Measurements from ENCODE around the gene CAMK2G. TPM values are rescaled to one million over a fixed set of nuclear protein-coding genes. Genes with fewer than 3 reads are reported as not detected.

CAMK2G gene
- total RNA-seq, 1 experiment from 2014 or later: 41.4 TPM

DNA sequence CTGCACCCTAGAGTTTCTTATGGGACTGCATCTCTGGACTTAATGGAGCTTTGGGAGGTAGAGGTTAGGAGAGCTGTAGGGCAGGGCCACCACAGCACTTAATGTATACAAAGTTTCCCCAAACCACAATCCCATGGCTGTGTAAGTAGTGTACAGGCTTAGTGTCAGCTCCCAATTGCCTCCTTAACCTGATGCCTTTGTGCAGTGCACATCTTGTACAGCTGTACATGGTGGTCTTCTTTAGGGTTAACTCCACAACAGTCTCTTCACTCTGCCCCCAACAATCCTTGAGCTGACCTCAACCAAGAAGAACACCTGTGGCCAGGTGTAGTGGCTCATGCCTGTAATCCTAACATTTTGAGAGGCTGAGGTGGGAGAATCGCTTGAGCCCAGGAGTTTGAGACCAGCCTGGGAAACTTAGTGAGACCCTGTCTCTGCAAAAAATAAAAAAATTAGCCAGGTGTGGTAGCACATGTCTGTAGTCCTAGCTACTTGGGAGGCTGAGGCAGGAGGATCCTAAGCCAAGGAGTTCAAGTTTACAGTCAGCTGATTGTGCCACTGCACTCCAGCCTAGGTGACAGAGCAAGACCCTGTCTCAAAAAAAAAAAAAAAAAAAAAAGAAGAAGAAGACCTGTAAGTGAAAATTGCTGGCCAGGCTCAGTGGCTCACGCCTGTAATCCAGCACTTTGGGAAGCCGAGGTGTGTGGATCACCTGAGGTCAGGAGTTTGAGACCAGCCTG is 43.4 kb upstream of the CAMK2G start:
- peak overlapping the region in 1 of 2 experiments; percentile 73; a peak in 2 of 4 replicates for H3K4me3 ChIP-seq (ENCODE audit: low read depth in 2 of 2, low read length in 2 of 2)
- TF ChIP-seq, protein P1, sequence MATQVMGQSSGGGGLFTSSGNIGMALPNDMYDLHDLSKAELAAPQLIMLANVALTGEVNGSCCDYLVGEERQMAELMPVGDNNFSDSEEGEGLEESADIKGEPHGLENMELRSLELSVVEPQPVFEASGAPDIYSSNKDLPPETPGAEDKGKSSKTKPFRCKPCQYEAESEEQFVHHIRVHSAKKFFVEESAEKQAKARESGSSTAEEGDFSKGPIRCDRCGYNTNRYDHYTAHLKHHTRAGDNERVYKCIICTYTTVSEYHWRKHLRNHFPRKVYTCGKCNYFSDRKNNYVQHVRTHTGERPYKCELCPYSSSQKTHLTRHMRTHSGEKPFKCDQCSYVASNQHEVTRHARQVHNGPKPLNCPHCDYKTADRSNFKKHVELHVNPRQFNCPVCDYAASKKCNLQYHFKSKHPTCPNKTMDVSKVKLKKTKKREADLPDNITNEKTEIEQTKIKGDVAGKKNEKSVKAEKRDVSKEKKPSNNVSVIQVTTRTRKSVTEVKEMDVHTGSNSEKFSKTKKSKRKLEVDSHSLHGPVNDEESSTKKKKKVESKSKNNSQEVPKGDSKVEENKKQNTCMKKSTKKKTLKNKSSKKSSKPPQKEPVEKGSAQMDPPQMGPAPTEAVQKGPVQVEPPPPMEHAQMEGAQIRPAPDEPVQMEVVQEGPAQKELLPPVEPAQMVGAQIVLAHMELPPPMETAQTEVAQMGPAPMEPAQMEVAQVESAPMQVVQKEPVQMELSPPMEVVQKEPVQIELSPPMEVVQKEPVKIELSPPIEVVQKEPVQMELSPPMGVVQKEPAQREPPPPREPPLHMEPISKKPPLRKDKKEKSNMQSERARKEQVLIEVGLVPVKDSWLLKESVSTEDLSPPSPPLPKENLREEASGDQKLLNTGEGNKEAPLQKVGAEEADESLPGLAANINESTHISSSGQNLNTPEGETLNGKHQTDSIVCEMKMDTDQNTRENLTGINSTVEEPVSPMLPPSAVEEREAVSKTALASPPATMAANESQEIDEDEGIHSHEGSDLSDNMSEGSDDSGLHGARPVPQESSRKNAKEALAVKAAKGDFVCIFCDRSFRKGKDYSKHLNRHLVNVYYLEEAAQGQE (IDR thresholded peaks at IDR 0.05; ENCODE audit: insufficient read depth in 1 of 2, low read depth in 2 of 2, low read length in 1 of 2): no peak
- TF ChIP-seq POLR2AphosphoS5 (IDR thresholded peaks at IDR 0.05; ENCODE audit: low read depth, low read length) (no peak; the same call in none of the 2 replicates), SIN3A (IDR thresholded peaks at IDR 0.05; ENCODE audit: borderline replicate concordance, insufficient read depth, low read depth, low read length) (no peak), TCF7L2 (IDR thresholded peaks at IDR 0.05; ENCODE audit: low read depth, low read length) (no peak)
- TF ChIP-seq, protein P2, sequence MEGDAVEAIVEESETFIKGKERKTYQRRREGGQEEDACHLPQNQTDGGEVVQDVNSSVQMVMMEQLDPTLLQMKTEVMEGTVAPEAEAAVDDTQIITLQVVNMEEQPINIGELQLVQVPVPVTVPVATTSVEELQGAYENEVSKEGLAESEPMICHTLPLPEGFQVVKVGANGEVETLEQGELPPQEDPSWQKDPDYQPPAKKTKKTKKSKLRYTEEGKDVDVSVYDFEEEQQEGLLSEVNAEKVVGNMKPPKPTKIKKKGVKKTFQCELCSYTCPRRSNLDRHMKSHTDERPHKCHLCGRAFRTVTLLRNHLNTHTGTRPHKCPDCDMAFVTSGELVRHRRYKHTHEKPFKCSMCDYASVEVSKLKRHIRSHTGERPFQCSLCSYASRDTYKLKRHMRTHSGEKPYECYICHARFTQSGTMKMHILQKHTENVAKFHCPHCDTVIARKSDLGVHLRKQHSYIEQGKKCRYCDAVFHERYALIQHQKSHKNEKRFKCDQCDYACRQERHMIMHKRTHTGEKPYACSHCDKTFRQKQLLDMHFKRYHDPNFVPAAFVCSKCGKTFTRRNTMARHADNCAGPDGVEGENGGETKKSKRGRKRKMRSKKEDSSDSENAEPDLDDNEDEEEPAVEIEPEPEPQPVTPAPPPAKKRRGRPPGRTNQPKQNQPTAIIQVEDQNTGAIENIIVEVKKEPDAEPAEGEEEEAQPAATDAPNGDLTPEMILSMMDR (IDR thresholded peaks at IDR 0.05): no peak
- no peaks in the 10 kb centered on the region for H3K27me3 ChIP-seq (ENCODE audit: control insufficient read depth, insufficient read depth, low read length)
- ChIA-PET POLR2A (interaction anchor here (0.6 to 1.3 kb wide), 4 partner anchors 10 to 30 kb away, joined by 3 to 6 read pairs (median 4); no protein-coding TSS in a partner anchor), CTCF (interaction anchor here (0.6 to 1.4 kb wide), 6 partner anchors 23 to 1073 kb away, joined by 3 to 7 read pairs (median 4); no protein-coding TSS in a partner anchor)
- H3K4me1 ChIP-seq (ENCODE audit: control insufficient read depth, insufficient read depth, low read length): peaks cover 57% of the 10 kb centered on the region
- H3K27ac ChIP-seq (ENCODE audit: low read length): peak overlapping the region; percentile 97
- no peaks in the 10 kb centered on the region for H3K9me3 ChIP-seq (ENCODE audit: control insufficient read depth, insufficient read depth, low read depth, low read length)
- H3K36me3 ChIP-seq (ENCODE audit: control insufficient read depth, insufficient read depth, low read length): 0 out of 2 replicates have a peak, but pooled peaks cover 2% of the 10 kb centered on the region
- intact Hi-C loops (cut with micrococcal nuclease; ENCODE audit: unreplicated experiment): no loop called here
- ATAC-seq: peak; percentile 27
- in situ Hi-C loops (cut with HindIII; ENCODE audit: low pct_unique_long_range_greater_than_20kb, low sequenced_read_pairs): no loop called here
- no peak for DNase-seq (ENCODE audit: low read depth, low spot score)
- no TSS peak for BruUV-seq (replicated peaks)

DNA sequence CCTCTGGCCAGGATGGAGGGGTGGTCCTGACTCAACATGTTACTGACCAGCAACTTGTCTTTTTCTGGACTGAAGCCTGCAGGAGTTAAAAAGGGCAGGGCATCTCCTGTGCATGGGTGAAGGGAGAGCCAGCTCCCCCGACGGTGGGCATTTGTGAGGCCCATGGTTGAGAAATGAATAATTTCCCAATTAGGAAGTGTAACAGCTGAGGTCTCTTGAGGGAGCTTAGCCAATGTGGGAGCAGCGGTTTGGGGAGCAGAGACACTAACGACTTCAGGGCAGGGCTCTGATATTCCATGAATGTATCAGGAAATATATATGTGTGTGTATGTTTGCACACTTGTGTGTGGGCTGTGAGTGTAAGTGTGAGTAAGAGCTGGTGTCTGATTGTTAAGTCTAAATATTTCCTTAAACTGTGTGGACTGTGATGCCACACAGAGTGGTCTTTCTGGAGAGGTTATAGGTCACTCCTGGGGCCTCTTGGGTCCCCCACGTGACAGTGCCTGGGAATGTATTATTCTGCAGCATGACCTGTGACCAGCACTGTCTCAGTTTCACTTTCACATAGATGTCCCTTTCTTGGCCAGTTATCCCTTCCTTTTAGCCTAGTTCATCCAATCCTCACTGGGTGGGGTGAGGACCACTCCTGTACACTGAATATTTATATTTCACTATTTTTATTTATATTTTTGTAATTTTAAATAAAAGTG is 42.6 kb upstream of the CAMK2G start:
- CTCF ChIA-PET: interaction anchor here (0.7 kb wide), 1 partner anchor 31 kb away, joined by 3 read pairs; no protein-coding TSS in a partner anchor
- POLR2A ChIA-PET: interaction anchor here (0.6 to 0.7 kb wide), 4 partner anchors 9 to 79 kb away, joined by 3 to 5 read pairs (median 4); no protein-coding TSS in a partner anchor
- TSS peak; percentile 29 for BruUV-seq (replicated peaks)
- in situ Hi-C loops (cut with HindIII; ENCODE audit: low pct_unique_long_range_greater_than_20kb, low sequenced_read_pairs) (no loop called here), intact Hi-C loops (cut with micrococcal nuclease; ENCODE audit: unreplicated experiment) (no loop called here)
- H3K27ac ChIP-seq (ENCODE audit: low read length): peak overlapping the region; percentile 97
- peak; percentile 40 for ATAC-seq
- no peaks in the 10 kb centered on the region for H3K27me3 ChIP-seq (ENCODE audit: control insufficient read depth, insufficient read depth, low read length)
- peaks cover 60% of the 10 kb centered on the region for H3K4me1 ChIP-seq (ENCODE audit: control insufficient read depth, insufficient read depth, low read length)
- no peak for DNase-seq (ENCODE audit: low read depth, low spot score)
- H3K4me3 ChIP-seq (ENCODE audit: low read depth in 2 of 2, low read length in 2 of 2): peak overlapping the region; percentile 73 to 77
- peaks cover 2% of the 10 kb centered on the region; the same call in 1 of the 2 replicates for H3K36me3 ChIP-seq (ENCODE audit: control insufficient read depth, insufficient read depth, low read length)
- no peaks in the 10 kb centered on the region for H3K9me3 ChIP-seq (ENCODE audit: control insufficient read depth, insufficient read depth, low read depth, low read length)
- peak; percentile 17; the same call in 1 of the 2 replicates for TF ChIP-seq POLR2AphosphoS5 (IDR thresholded peaks at IDR 0.05; ENCODE audit: low read depth, low read length)
- no peak for TF ChIP-seq TCF7L2 (IDR thresholded peaks at IDR 0.05; ENCODE audit: low read depth, low read length)

Measured in Panc1 (cell line).